ENCODE measurements around the gene GNB3.
"Not testable (repeated sequence)": the region's sequence is repeated elsewhere in the genome, so short reads cannot be mapped to it uniquely, and the experiment has no call there.

The GNB3 gene

DNA sequence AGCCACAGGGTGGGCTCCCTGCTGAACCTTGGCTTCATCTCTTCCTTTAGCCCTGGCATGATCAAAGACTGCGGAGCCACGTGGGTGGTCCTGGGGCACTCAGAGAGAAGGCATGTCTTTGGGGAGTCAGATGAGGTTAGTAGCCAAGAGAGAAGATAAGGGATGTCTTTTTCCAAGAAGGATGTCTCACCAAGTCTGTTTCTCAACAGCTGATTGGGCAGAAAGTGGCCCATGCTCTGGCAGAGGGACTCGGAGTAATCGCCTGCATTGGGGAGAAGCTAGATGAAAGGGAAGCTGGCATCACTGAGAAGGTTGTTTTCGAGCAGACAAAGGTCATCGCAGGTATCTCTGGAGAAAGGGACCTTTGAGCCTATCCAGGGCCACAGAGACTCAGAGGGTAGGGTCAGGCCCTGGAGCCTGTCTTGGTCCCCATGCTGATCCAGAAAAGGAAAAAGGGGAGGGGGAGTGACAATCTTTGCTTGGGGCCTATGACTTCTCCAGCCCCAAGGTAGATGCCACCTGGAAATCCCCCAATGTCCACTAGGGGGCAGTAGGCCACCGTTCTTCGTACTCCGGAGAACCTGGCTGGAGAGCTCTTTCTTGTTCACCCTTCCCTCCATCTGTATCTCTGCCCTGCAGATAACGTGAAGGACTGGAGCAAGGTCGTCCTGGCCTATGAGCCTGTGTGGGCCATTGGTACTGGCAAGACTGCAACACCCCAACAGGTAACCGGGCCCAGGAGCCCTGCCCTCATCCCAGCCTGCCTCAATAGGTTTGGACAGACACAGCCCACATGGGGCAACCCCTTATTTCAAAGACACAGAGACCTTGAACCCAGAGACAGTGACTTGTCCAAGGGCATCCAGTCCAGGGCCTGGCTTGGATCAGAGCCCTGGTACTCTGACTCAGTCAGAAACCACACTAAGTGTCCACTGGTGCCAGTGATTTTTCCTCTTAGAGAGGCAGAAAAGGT, 28.6 kb downstream of the GNB3 start:
- Histone ChIP-seq H3K9ac (ENCODE audit: low read length in 2 of 2) (peak overlapping the region; percentile 87 to 88), H3K27me3 (ENCODE audit: control insufficient read depth in 1 of 2, insufficient read depth in 2 of 2, low read length in 2 of 2) (no peaks in the 10 kb centered on the region), H3K36me3 (ENCODE audit: control insufficient read depth in 2 of 2, insufficient read depth in 2 of 2, low read length in 2 of 2) (peaks cover 16 to 30% of the 10 kb centered on the region in 2 donors), H3K27ac (ENCODE audit: low read length) (peak overlapping the region; percentile 37), H3K4me3 (ENCODE audit: low read length in 2 of 2) (peak overlapping the region; percentile 86 to 92), H3K9me3 (ENCODE audit: control insufficient read depth in 2 of 2, low read length in 2 of 2) (no peaks in the 10 kb centered on the region), H3K4me1 (ENCODE audit: control insufficient read depth, insufficient read depth, low read length) (peaks cover 52% of the 10 kb centered on the region)

DNA sequence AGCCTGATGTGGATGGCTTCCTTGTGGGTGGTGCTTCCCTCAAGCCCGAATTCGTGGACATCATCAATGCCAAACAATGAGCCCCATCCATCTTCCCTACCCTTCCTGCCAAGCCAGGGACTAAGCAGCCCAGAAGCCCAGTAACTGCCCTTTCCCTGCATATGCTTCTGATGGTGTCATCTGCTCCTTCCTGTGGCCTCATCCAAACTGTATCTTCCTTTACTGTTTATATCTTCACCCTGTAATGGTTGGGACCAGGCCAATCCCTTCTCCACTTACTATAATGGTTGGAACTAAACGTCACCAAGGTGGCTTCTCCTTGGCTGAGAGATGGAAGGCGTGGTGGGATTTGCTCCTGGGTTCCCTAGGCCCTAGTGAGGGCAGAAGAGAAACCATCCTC, 29.6 kb downstream of the GNB3 start:
- H3K9ac ChIP-seq (ENCODE audit: low read length in 2 of 2) = not testable (repeated sequence)
- H3K4me1 ChIP-seq (ENCODE audit: control insufficient read depth, insufficient read depth, low read length) = peaks cover 52% of the 10 kb centered on the region

DNA sequence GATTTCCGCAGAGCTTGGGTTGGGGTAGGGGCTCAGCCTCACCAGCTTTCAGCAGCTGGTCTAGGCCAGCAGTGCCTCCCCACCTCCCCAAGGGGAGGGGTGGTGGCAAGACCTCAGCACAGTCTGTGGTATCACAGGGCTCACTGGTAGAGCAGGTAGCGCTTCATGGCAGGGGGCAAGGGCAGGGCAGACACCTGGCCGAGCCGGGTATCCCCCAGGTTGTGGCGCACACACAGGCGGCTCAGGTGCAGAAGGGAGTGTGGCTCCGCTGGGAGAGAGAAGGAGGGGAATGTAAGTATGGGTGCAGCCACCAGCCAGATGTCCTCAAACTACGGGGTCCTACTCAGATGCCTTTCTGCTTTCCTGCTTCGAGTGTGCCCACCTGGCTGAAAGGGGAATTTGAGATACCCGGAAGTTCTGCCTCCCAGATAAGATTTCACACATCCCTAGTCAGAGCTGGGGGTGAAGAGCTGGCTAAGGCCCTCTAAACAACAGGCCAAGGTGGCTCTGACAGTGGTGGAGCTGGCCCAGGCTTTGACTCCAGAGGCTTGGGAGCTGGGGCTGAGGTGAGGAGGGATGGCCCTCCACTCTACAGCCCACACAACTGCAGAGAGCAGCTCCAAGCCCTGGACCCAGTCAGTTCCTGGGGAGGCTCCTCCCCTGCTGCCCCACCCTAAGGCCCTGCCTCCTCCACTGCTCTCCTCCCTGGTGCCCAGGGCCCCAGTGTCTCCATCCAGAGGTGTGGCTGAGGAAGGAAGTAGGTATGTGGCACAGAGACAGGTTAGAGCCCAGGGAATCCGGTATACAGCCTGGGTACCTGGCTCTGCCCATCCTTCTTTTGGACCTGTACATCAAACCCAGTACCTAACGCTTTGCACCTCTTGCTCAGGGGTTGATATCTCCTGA, 30.6 kb downstream of the GNB3 start:
- H3K27me3 ChIP-seq (ENCODE audit: control insufficient read depth in 1 of 2, insufficient read depth in 2 of 2, low read length in 2 of 2) = no peaks in the 10 kb centered on the region
- H3K27ac ChIP-seq (ENCODE audit: low read length) = peak overlapping the region; percentile 37
- H3K36me3 ChIP-seq (ENCODE audit: control insufficient read depth in 2 of 2, insufficient read depth in 2 of 2, low read length in 2 of 2) = peaks cover 9 to 18% of the 10 kb centered on the region in 2 donors
- peak overlapping the region; percentile 71 to 90 for H3K9ac ChIP-seq (ENCODE audit: low read length in 2 of 2)
- H3K4me3 ChIP-seq (ENCODE audit: low read length in 2 of 2) = peak overlapping the region; percentile 91
- H3K9me3 ChIP-seq (ENCODE audit: control insufficient read depth in 2 of 2, low read length in 2 of 2) = no peaks in the 10 kb centered on the region
- peaks cover 51% of the 10 kb centered on the region for H3K4me1 ChIP-seq (ENCODE audit: control insufficient read depth, insufficient read depth, low read length)

More for the DNA sequence above, 29.6 kb downstream of the GNB3 start:
- H3K4me3 ChIP-seq (ENCODE audit: low read length in 2 of 2); H3K27ac ChIP-seq (ENCODE audit: low read length); H3K9me3 ChIP-seq (ENCODE audit: control insufficient read depth in 2 of 2, low read length in 2 of 2); H3K27me3 ChIP-seq (ENCODE audit: control insufficient read depth in 1 of 2, insufficient read depth in 2 of 2, low read length in 2 of 2): not testable (repeated sequence)
- peaks cover 11 to 23% of the 10 kb centered on the region in 2 donors for H3K36me3 ChIP-seq (ENCODE audit: control insufficient read depth in 2 of 2, insufficient read depth in 2 of 2, low read length in 2 of 2)

DNA sequence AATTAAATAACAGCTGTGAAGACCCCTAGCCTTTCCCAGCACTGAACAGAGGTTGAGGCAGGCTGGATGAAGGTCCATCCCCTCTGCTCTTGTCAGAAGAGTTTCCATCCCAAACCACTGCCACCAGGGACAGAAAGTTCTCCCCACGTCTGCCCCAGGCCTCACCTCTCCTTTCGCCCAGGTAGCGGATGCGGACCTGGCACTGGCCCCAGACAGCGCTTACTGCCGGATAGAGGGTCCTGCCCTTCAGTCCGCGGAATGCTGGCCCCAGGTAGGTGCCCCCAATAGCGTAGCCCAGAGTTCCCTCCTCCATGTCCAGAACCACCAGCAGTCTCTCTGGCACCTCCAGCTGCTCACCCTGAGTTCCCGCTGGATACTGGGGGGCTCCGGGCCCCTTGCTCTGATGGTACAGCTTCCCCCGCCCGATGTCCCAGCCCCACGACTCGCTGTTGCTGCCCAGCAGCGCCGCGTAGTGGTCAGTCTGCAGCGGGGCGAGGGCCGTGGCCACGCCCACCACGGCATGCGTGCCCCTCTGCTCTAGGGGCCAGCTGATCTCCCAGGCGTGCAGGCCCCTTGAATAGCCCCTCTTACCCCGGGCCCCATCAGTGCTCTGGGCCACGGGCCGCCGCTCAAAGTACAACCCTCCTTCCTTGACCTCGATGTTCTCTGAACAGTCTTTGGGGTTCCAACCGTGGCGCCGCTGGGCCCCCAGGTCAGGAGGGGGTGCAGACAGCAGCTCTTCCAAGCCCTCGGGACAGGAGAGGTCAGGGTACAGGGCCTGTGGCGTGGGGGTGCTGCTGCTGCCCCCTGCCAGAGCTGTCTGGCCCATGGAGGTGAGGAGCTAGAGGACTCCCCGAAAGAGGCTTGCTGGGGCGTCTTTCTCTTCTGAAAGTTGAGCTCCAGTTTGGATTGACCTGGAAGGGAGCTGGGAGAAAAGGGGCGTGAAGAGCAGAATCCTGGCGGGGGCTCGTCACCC, 31.6 kb downstream of the GNB3 start:
- H3K4me3 ChIP-seq (ENCODE audit: low read length in 2 of 2) = peak overlapping the region; percentile 91
- H3K27me3 ChIP-seq (ENCODE audit: control insufficient read depth in 1 of 2, insufficient read depth in 2 of 2, low read length in 2 of 2) = no peaks in the 10 kb centered on the region
- H3K9me3 ChIP-seq (ENCODE audit: control insufficient read depth in 2 of 2, low read length in 2 of 2) = no peaks in the 10 kb centered on the region
- H3K36me3 ChIP-seq (ENCODE audit: control insufficient read depth in 2 of 2, insufficient read depth in 2 of 2, low read length in 2 of 2) = peaks cover 9 to 19% of the 10 kb centered on the region in 2 donors
- peak overlapping the region; percentile 84 to 90 for H3K9ac ChIP-seq (ENCODE audit: low read length in 2 of 2)
- H3K27ac ChIP-seq (ENCODE audit: low read length) = peak overlapping the region; percentile 77
- peaks cover 43% of the 10 kb centered on the region for H3K4me1 ChIP-seq (ENCODE audit: control insufficient read depth, insufficient read depth, low read length)

DNA sequence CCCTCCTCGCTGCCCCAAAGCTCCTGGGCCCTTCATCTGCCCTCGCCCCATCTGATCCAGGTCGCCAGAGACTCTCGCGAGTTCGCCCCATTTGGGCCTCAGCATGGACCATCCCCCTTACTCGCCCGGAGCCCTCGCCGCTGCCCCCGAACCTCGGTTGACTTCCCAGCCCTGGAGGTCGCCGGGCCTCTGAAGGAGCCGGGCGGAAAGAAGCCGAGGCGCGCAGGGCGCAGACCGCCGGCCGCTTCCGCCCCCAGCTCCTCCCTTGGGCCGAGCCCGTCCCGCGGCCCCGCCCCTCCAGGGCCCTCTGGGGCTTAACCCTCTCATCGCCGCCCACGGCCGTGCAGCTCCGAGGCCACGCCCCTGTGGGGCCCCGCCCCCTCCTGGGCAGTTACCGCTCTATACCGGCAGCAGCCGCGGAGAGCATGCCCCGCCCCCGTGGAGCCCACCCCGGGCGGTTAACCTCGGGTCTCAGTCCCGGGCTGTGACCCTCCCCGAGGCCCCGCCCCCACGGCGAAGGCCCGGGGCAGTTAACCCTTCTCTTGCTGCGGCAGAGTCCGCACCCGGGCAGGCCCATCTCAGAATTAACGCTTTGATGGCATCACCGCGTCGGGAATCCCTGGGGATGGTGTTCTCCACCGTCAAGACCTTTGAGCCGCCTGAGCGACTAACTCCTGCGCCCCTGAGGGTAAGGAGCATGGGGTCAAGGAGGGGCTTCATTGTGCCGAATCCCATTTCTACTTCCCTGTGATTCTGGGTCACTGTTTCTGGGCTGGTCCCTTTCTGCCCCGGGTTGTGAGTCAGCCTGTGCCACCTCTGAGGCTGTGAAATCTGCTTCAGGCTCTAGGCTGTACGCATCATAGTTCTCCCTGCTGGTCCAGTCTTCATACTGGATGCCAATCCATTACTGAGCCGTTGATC, 32.6 kb downstream of the GNB3 start, which contains the start of gene SPSB2:
SPSB2 (minus strand) TSS at position 210 of the 921 bp plus-strand sequence. CDS start 402 bp downstream, outside the sequence.
- Histone ChIP-seq H3K4me1 (ENCODE audit: control insufficient read depth, insufficient read depth, low read length) (peaks cover 41% of the 10 kb centered on the region), H3K9ac (ENCODE audit: low read length in 2 of 2) (peak within 1 kb of the TSS; percentile 84 to 90), H3K9me3 (ENCODE audit: control insufficient read depth in 2 of 2, low read length in 2 of 2) (no peaks in the 10 kb centered on the region), H3K27ac (ENCODE audit: low read length) (peak within 1 kb of the TSS; percentile 77), H3K36me3 (ENCODE audit: control insufficient read depth in 2 of 2, insufficient read depth in 2 of 2, low read length in 2 of 2) (peaks cover 9 to 19% of the 10 kb centered on the region in 2 donors), H3K4me3 (ENCODE audit: low read length in 2 of 2) (peak within 1 kb of the TSS; percentile 91), H3K27me3 (ENCODE audit: control insufficient read depth in 1 of 2, insufficient read depth in 2 of 2, low read length in 2 of 2) (no peaks in the 10 kb centered on the region)

DNA sequence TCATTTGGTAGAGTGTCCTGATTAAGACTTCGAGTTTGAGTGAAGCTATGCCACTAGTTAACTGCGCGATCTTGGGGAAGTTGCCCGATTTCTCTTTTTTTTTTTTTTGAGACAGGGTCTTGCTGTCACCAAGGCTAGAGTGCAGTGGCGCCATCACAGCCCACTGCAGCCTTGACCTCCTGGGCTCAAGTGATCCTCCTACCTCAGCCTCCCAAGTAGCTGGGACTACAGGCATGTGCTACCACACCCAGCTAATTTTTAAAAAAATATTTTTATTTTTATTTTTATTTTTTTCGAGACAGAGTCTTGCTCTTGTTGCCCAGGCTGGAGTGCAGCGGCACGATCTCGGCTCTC, 33.3 kb downstream of the GNB3 start:
- Histone ChIP-seq H3K4me1 (ENCODE audit: control insufficient read depth, insufficient read depth, low read length) (peaks cover 35% of the 10 kb centered on the region), H3K36me3 (ENCODE audit: control insufficient read depth in 2 of 2, insufficient read depth in 2 of 2, low read length in 2 of 2) (peaks cover 9 to 19% of the 10 kb centered on the region in 2 donors), H3K27ac (ENCODE audit: low read length) (peak overlapping the region; percentile 77), H3K9ac (ENCODE audit: low read length in 2 of 2) (peak overlapping the region; percentile 78 to 90), H3K4me3 (ENCODE audit: low read length in 2 of 2) (peak overlapping the region; percentile 91)
- not testable (repeated sequence) for H3K27me3 ChIP-seq (ENCODE audit: control insufficient read depth in 1 of 2, insufficient read depth in 2 of 2, low read length in 2 of 2); H3K9me3 ChIP-seq (ENCODE audit: control insufficient read depth in 2 of 2, low read length in 2 of 2)

DNA sequence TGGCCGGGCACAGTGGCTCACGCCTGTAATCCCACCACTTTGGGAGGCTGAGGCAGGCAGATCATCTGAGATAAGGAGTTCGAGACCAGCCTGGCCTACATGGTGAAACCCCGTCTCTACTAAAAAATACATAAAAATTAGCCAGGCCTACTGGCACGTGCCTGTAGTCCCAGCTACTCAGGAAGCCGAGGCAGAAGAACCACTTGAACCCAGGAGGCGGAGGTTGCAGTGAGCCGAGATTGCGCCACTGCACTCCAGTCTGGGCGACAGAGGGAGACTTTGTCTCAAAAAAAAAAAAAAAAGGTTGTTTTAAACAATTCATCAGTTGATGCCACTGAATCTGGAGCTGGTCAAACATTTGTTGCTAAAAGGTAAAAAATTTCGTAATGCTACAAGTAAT, 39.1 kb downstream of the GNB3 start:
- not testable (repeated sequence) for H3K4me1 ChIP-seq (ENCODE audit: control insufficient read depth, insufficient read depth, low read length); H3K36me3 ChIP-seq (ENCODE audit: control insufficient read depth in 2 of 2, insufficient read depth in 2 of 2, low read length in 2 of 2); H3K9ac ChIP-seq (ENCODE audit: low read length in 2 of 2); H3K9me3 ChIP-seq (ENCODE audit: control insufficient read depth in 2 of 2, low read length in 2 of 2); H3K27me3 ChIP-seq (ENCODE audit: control insufficient read depth in 1 of 2, insufficient read depth in 2 of 2, low read length in 2 of 2); H3K27ac ChIP-seq (ENCODE audit: low read length); H3K4me3 ChIP-seq (ENCODE audit: low read length in 2 of 2)

DNA sequence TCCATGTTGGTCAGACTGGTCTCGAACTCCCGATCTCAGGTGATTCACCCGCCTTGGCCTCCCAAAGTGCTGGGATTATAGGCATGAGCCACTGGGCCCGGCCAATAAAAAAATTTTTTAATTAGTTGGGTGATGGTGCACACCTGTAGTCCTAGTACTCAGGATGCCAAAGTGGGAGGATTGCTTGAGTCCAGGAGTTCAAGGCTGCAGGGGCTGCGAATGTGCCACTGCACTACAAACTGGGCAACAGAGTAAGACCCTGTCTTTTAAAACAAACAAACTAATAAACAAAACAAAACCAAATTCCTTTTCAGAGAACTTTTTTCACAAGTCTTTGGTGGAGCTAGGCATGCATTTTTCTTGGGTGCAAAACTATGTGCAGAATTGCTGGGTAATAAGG, 42.5 kb downstream of the GNB3 start:
- Histone ChIP-seq H3K4me1 (ENCODE audit: control insufficient read depth, insufficient read depth, low read length) (no peaks in the 10 kb centered on the region), H3K27ac (ENCODE audit: low read length) (no peak overlapping the region), H3K27me3 (ENCODE audit: control insufficient read depth in 1 of 2, insufficient read depth in 2 of 2, low read length in 2 of 2) (no peaks in the 10 kb centered on the region), H3K9me3 (ENCODE audit: control insufficient read depth in 2 of 2, low read length in 2 of 2) (no peaks in the 10 kb centered on the region), H3K9ac (ENCODE audit: low read length in 2 of 2) (no peak overlapping the region), H3K36me3 (ENCODE audit: control insufficient read depth in 2 of 2, insufficient read depth in 2 of 2, low read length in 2 of 2) (peaks cover 0 to 6% of the 10 kb centered on the region in 2 donors), H3K4me3 (ENCODE audit: low read length in 2 of 2) (no peak overlapping the region)

DNA sequence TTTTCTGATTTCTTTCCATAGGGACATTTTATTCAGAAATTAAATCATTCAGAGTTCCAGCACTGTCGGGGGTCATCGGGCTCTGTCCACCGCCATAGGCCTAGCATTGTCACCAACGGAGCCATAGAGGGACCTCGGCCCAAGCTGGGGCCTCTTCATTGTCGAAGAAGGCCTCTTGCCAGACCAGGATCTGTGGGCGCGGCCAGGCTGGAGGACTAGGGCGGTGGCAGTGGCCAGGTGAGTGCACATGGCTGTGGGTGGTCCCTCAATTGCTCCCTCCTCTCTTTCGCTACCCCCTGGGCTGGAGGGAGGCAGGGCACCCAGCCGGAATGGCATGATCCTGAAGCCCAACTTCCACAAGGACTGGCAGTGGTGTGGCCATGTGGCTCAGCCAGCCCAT, 43.0 kb downstream of the GNB3 start:
- H3K27ac ChIP-seq (ENCODE audit: low read length) = no peak overlapping the region

More for the DNA sequence above, 43.0 kb downstream of the GNB3 start:
- Histone ChIP-seq H3K4me1 (ENCODE audit: control insufficient read depth, insufficient read depth, low read length) (no peaks in the 10 kb centered on the region), H3K27me3 (ENCODE audit: control insufficient read depth in 1 of 2, insufficient read depth in 2 of 2, low read length in 2 of 2) (no peaks in the 10 kb centered on the region), H3K9ac (ENCODE audit: low read length in 2 of 2) (no peak overlapping the region), H3K4me3 (ENCODE audit: low read length in 2 of 2) (no peak overlapping the region), H3K9me3 (ENCODE audit: control insufficient read depth in 2 of 2, low read length in 2 of 2) (no peaks in the 10 kb centered on the region), H3K36me3 (ENCODE audit: control insufficient read depth in 2 of 2, insufficient read depth in 2 of 2, low read length in 2 of 2) (peaks cover 0 to 6% of the 10 kb centered on the region in 2 donors)
